ENCODE data around the gene PLXNB2. TPM values are rescaled to one million over a fixed set of nuclear protein-coding genes. Genes with fewer than 3 reads are reported as not detected.
A peak's percentile ranks its signal among the peaks of the same experiment; 100 is the strongest.

PLXNB2 gene
- total RNA-seq, 1 experiment from 2014 or later = 260 TPM

GRCh38 chr22:50293441-50294318 lies 13.8 kb downstream of the PLXNB2 start:
- H2AFZ ChIP-seq = no peak overlapping the region; the same call in 1 of the 2 replicates
- peak; percentile 96 to 98 for DNase-seq
- peaks cover 58% of the 10 kb centered on the region for H3K4me1 ChIP-seq (replicated peaks; ENCODE audit: insufficient read depth)
- H3K4me3 ChIP-seq = peak overlapping the region; percentile 54
- POLR2A ChIA-PET (ENCODE audit: unreplicated experiment) = interaction anchor here (0.5 to 1.8 kb wide), 5 partner anchors 10 to 214 kb away, joined by 9 to 27 read pairs (median 13); partner anchors contain the start of genes NCAPH2 and PLXNB2
- no TSS peak for BruUV-seq (replicated peaks)
- intact Hi-C loops (cut with micrococcal nuclease; ENCODE audit: unreplicated experiment) = loop anchor here (1.0 kb wide), 3 partner anchors 11 to 33 kb away; no protein-coding TSS in a partner anchor
- H3K27me3 ChIP-seq (ENCODE audit: insufficient read depth, low read depth) = no peaks in the 10 kb centered on the region
- peaks cover 93% of the 10 kb centered on the region for H3K79me2 ChIP-seq (ENCODE audit: low read depth)
- no peaks in the 10 kb centered on the region for H3K9me3 ChIP-seq (ENCODE audit: insufficient read depth, low read depth)
- CTCF ChIA-PET = interaction anchor here (0.5 to 1.7 kb wide), 5 partner anchors 10 to 48 kb away, joined by 3 to 8 read pairs (median 4); no protein-coding TSS in a partner anchor
- H3K36me3 ChIP-seq (ENCODE audit: low read depth) = peaks cover 31% of the 10 kb centered on the region; the same call in 1 of the 2 replicates
- H3K27ac ChIP-seq = peak overlapping the region; percentile 87
- H4K20me1 ChIP-seq (ENCODE audit: insufficient read depth) = peaks cover 83% of the 10 kb centered on the region
- H3K4me2 ChIP-seq = peak overlapping the region; percentile 87
- H3F3A ChIP-seq (ENCODE audit: insufficient read depth, low read depth) = peaks cover 64% of the 10 kb centered on the region
- no peaks in the 10 kb centered on the region for H3K9me2 ChIP-seq (ENCODE audit: insufficient read depth)
- TF ChIP-seq EZH2 (IDR thresholded peaks at IDR 0.05; ENCODE audit: low read depth) = no peak
- TF ChIP-seq CTCF (conservative IDR thresholded peaks at IDR 0.05) = peak; percentile 30; the same call in 1 of the 2 replicates

- ChIA-PET POLR2A (ENCODE audit: unreplicated experiment) (interaction anchor here (0.6 to 1.8 kb wide), 3 partner anchors 11 to 15 kb away, joined by 12 to 27 read pairs (median 13); partner anchors contain the start of gene PLXNB2), CTCF (interaction anchor here (0.5 to 1.0 kb wide), 3 partner anchors 11 to 47 kb away, joined by 4 to 8 read pairs (median 4); no protein-coding TSS in a partner anchor)
- Histone ChIP-seq H2AFZ (no peak overlapping the region), H3K27me3 (ENCODE audit: insufficient read depth, low read depth) (no peaks in the 10 kb centered on the region), H3K4me1 (replicated peaks; ENCODE audit: insufficient read depth) (peaks cover 54% of the 10 kb centered on the region), H4K20me1 (ENCODE audit: insufficient read depth) (peaks cover 83% of the 10 kb centered on the region), H3K4me3 (peak overlapping the region; percentile 54), H3K36me3 (ENCODE audit: low read depth) (peaks cover 40% of the 10 kb centered on the region; the same call in 1 of the 2 replicates), H3K79me2 (ENCODE audit: low read depth) (peaks cover 93% of the 10 kb centered on the region), H3K27ac (peak overlapping the region; percentile 87), H3K9me2 (ENCODE audit: insufficient read depth) (no peaks in the 10 kb centered on the region), H3K9me3 (ENCODE audit: insufficient read depth, low read depth) (no peaks in the 10 kb centered on the region), H3F3A (ENCODE audit: insufficient read depth, low read depth) (peaks cover 65% of the 10 kb centered on the region), H3K4me2 (peak overlapping the region; percentile 87)
- intact Hi-C loops (cut with micrococcal nuclease; ENCODE audit: unreplicated experiment) = loop anchor here (1.0 kb wide), 3 partner anchors 11 to 33 kb away; no protein-coding TSS in a partner anchor
- no TSS peak for BruUV-seq (replicated peaks)
- DNase-seq = no peak
- TF ChIP-seq CTCF (conservative IDR thresholded peaks at IDR 0.05) (no peak), EZH2 (IDR thresholded peaks at IDR 0.05; ENCODE audit: low read depth) (no peak)
Observed at GRCh38 chr22:50292643-50293440, 14.6 kb downstream of the PLXNB2 start.
